DND-41 (cell line): ENCODE measurements around the gene GRB2.

Experiments
- ATAC-seq: fragments of 200-7000 bp; cut with Tn5 transposase; 3 replicates; pipeline ENCODE4 v1.9.1; 2021; ENCODE audit warnings: low read depth; ENCODE audit not compliant: insufficient read depth
- DNase-seq: peaks from one replicate; pipeline ENCODE4 v3.0.0-alpha.2; 2020
- H2AFZ ChIP-seq: 2 replicates; pipeline ENCODE4 v1.6.0; 2012; ENCODE audit warnings: low read depth, low read length
- H3K27ac ChIP-seq: 2 replicates; pipeline ENCODE4 v1.5.1; 2012; ENCODE audit warnings: low read length, inconsistent platforms
- H3K27me3 ChIP-seq: fragments of 200-600 bp; sonication (generic); 2 replicates; pipeline ENCODE4 v1.6.0; 2012; ENCODE audit warnings: low read length, mild to moderate bottlenecking, inconsistent platforms; ENCODE audit not compliant: insufficient read depth, poor library complexity
- H3K36me3 ChIP-seq: 2 replicates; pipeline ENCODE4 v1.5.1; 2012; ENCODE audit warnings: low read length, inconsistent platforms; ENCODE audit not compliant: insufficient read depth
- H3K4me1 ChIP-seq: 2 replicates; pipeline ENCODE4 v1.5.1; 2012; ENCODE audit warnings: mild to moderate bottlenecking, low read length; ENCODE audit not compliant: insufficient read depth
- H3K4me2 ChIP-seq: 2 replicates; pipeline ENCODE4 v1.6.0; 2012; ENCODE audit warnings: mild to moderate bottlenecking, moderate library complexity, low read length, inconsistent platforms; ENCODE audit not compliant: insufficient read depth
- H3K4me3 ChIP-seq, 2 experiments: fragments of 200-600 bp in 1 of 2; shearing (Covaris generic) in 1 of 2; 2 replicates each; pipeline ENCODE4 v1.5.1; 2012 to 2016; ENCODE audit warnings: inconsistent platforms in 2 of 2, low read length in 2 of 2, mild to moderate bottlenecking in 2 of 2, low read depth in 1 of 2, moderate library complexity in 1 of 2
- H3K79me2 ChIP-seq: 2 replicates; pipeline ENCODE4 v1.6.0; 2012; ENCODE audit warnings: low read length, inconsistent platforms; ENCODE audit not compliant: insufficient read depth
- H3K9ac ChIP-seq: 2 replicates; pipeline ENCODE4 v1.6.0; 2012; ENCODE audit warnings: low read depth, mild to moderate bottlenecking, inconsistent platforms, low read length, moderate library complexity
- H3K9me3 ChIP-seq: 2 replicates; pipeline ENCODE4 v1.5.1; 2012; ENCODE audit warnings: low read length, moderate library complexity, mild to moderate bottlenecking, inconsistent platforms; ENCODE audit not compliant: insufficient read depth, severe bottlenecking
- H4K20me1 ChIP-seq: 2 replicates; pipeline ENCODE4 v1.6.0; 2012; ENCODE audit warnings: low read length; ENCODE audit not compliant: insufficient read depth
- EZH2 ChIP-seq: IDR thresholded peaks from 3 replicates; pipeline ENCODE4 v1.6.1; 2012; ENCODE audit warnings: borderline replicate concordance, low read depth, mild to moderate bottlenecking, moderate library complexity, low read length, inconsistent platforms; ENCODE audit not compliant: severe bottlenecking
- TF ChIP-seq, protein P1 (sequence below): IDR thresholded peaks from 2 replicates; pipeline ENCODE4 v1.5.1; 2012; ENCODE audit warnings: borderline replicate concordance, low read length, moderate library complexity, mild to moderate bottlenecking; ENCODE audit not compliant: poor library complexity, severe bottlenecking; ENCODE audit errors: extremely low read depth

The GRB2 gene

DNA sequence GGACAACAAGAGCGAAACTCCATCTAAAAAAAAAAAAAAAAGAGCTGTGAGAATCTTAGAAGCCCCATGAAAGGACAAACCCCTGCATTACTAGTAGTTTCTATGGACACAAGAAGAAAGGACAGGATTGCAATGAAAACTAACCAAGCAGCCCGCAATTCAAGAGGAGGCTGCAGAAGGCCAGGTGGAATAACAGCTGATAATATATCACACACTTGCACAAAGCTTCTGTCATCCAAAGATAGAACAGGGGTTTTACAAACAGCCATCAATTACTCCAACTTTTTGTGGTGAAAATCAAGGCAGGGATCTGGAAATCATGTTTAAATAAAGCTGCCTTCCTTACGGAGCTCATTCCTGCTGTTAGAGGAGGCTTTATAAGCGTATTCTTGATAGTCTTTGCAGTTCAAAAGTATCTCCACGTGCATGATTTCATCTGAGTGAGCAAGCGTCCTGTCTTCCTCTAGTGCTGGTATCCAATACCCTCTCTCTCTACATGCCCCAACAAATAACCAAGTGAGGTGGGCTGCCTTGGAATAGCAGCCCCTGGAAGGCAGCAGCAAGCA is 27.8 kb upstream of the GRB2 start:
- ATAC-seq (no peak), DNase-seq (no peak)
- no peak overlapping the region for H3K9ac ChIP-seq

GRCh38 chr17:75430159-75430974 is 24.9 kb upstream of the GRB2 start:
- Histone ChIP-seq H3K4me3 (no peak overlapping the region), H3K27ac (no peak overlapping the region), H3K79me2 (no peaks in the 10 kb centered on the region), H3K36me3 (no peaks in the 10 kb centered on the region), H4K20me1 (no peaks in the 10 kb centered on the region), H3K4me1 (peaks cover 13% of the 10 kb centered on the region), H3K4me2 (no peak overlapping the region), H3K9ac (no peak overlapping the region), H2AFZ (no peak overlapping the region), H3K9me3 (no peaks in the 10 kb centered on the region), H3K27me3 (peaks cover 5% of the 10 kb centered on the region)
- TF ChIP-seq, protein P1, sequence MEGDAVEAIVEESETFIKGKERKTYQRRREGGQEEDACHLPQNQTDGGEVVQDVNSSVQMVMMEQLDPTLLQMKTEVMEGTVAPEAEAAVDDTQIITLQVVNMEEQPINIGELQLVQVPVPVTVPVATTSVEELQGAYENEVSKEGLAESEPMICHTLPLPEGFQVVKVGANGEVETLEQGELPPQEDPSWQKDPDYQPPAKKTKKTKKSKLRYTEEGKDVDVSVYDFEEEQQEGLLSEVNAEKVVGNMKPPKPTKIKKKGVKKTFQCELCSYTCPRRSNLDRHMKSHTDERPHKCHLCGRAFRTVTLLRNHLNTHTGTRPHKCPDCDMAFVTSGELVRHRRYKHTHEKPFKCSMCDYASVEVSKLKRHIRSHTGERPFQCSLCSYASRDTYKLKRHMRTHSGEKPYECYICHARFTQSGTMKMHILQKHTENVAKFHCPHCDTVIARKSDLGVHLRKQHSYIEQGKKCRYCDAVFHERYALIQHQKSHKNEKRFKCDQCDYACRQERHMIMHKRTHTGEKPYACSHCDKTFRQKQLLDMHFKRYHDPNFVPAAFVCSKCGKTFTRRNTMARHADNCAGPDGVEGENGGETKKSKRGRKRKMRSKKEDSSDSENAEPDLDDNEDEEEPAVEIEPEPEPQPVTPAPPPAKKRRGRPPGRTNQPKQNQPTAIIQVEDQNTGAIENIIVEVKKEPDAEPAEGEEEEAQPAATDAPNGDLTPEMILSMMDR: no peak
- no peak for TF ChIP-seq EZH2
- ATAC-seq: no peak
- no peak for DNase-seq

More for the DNA sequence above, 27.8 kb upstream of the GRB2 start:
- Histone ChIP-seq H3K79me2 (no peaks in the 10 kb centered on the region), H4K20me1 (no peaks in the 10 kb centered on the region), H3K27me3 (peaks cover 5% of the 10 kb centered on the region), H3K36me3 (no peaks in the 10 kb centered on the region), H2AFZ (no peak overlapping the region), H3K9me3 (no peaks in the 10 kb centered on the region), H3K4me3 (no peak overlapping the region), H3K4me2 (no peak overlapping the region), H3K27ac (no peak overlapping the region), H3K4me1 (no peaks in the 10 kb centered on the region)
- TF ChIP-seq, protein P1: no peak
- TF ChIP-seq EZH2: no peak

- no peak overlapping the region for H3K9ac ChIP-seq
- H3K4me2 ChIP-seq: no peak overlapping the region
- peaks cover 13% of the 10 kb centered on the region for H3K4me1 ChIP-seq
- H2AFZ ChIP-seq: no peak overlapping the region
- TF ChIP-seq, protein P1: no peak
- H3K4me3 ChIP-seq: no peak overlapping the region
- no peaks in the 10 kb centered on the region for H3K36me3 ChIP-seq
- no peak overlapping the region for H3K27ac ChIP-seq
- no peaks in the 10 kb centered on the region for H3K79me2 ChIP-seq
- ATAC-seq (no peak), DNase-seq (no peak)
- H4K20me1 ChIP-seq: no peaks in the 10 kb centered on the region
- H3K27me3 ChIP-seq: no peaks in the 10 kb centered on the region
- no peaks in the 10 kb centered on the region for H3K9me3 ChIP-seq
Measured at GRCh38 chr17:75428543-75429469, 23.3 kb upstream of the GRB2 start.
